Measurements from ENCODE around the gene CCNB1IP1. TPM values are rescaled to one million over a fixed set of nuclear protein-coding genes. Genes with fewer than 3 reads are reported as not detected.
"Not testable (repeated sequence)": the region's sequence is repeated elsewhere in the genome, so short reads cannot be mapped to it uniquely, and the experiment has no call there.

CCNB1IP1 gene
- total RNA-seq, 1 experiment from 2014 or later: 92.0 TPM

GRCh38 chr14:20332431-20332787 is 670 bp downstream of the CCNB1IP1 start:
- no peak for DNase-seq (ENCODE audit: low spot score)

GRCh38 chr14:20331053-20331613 is 1.9 kb downstream of the CCNB1IP1 start:
- no peak for DNase-seq (ENCODE audit: low spot score)

DNA sequence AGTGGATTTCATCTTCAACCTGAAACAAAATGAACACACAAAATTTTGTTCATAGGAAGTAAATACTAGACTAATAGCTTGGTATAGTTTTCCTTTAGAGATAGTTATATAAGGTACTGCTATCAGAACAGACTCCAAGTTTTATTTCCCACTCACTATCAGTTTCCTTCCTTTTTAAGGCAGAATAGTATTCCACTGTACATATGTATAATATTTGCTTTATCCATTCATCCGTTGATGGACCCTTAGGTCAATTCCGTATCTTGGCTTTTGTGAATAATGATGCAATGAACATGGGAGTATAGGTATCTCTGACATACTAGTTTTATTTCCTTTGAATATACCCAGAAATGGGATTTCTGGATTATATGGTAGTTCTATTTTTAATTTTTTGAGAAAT is 3.7 kb downstream of the CCNB1IP1 start:
- DNase-seq (ENCODE audit: low spot score): no peak

GRCh38 chr14:20328705-20329104 is 4.4 kb downstream of the CCNB1IP1 start:
- no peak for DNase-seq (ENCODE audit: low spot score)

GRCh38 chr14:20327005-20327869 is 5.8 kb downstream of the CCNB1IP1 start:
- DNase-seq (ENCODE audit: low spot score): peak; percentile 55

GRCh38 chr14:20317720-20318119 is 15.4 kb downstream of the CCNB1IP1 start:
- DNase-seq (ENCODE audit: low spot score): no peak

GRCh38 chr14:20314026-20314425 is 19.1 kb downstream of the CCNB1IP1 start:
- no peak for DNase-seq (ENCODE audit: low spot score)

GRCh38 chr14:20306079-20306423 is 27.0 kb downstream of the CCNB1IP1 start:
- no peak for DNase-seq (ENCODE audit: low spot score)

DNA sequence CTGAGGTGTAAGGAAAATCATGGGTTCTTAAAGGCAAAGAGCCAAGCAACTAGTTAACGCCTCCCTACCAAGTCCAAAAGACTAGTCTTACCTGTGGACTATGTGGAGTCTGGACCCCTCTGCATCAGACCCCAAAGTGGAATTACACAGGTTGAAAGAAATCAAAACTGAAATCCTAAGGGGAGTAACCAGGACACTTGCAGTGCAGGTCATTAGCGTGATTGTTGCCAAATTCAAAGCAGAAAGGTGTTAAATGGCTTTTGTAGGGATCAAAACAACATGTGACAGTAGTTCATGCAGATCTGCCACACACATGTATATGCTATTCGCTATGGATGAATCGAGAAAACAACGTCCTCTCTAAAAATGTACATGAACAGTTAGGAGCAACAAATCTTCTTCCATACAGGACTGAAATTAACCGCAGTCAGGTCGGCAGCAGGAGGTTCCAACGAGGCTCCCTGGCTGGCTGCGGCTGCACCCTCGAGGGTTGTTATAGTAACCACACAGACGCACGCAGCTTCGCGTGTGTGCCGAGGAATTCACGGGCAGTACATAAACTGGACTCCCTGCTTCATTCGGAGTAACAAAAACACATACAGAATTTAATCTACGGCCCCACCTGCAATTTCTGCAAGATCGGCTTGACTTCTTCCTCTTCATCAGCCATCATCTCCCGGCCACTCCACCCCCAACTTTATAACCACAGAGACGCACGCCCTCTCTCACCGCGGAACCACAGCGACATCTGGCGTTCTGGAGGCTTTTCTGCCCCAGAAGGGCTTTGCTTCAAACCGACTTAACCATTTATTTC is 27.6 kb downstream of the CCNB1IP1 start, which contains the start of gene TTC5:
TTC5 (minus strand) TSS at position 687 of the 814 bp plus-strand sequence; CDS start at position 673, 14 bp downstream.
- DNase-seq (ENCODE audit: low spot score): peak; percentile 75

DNA sequence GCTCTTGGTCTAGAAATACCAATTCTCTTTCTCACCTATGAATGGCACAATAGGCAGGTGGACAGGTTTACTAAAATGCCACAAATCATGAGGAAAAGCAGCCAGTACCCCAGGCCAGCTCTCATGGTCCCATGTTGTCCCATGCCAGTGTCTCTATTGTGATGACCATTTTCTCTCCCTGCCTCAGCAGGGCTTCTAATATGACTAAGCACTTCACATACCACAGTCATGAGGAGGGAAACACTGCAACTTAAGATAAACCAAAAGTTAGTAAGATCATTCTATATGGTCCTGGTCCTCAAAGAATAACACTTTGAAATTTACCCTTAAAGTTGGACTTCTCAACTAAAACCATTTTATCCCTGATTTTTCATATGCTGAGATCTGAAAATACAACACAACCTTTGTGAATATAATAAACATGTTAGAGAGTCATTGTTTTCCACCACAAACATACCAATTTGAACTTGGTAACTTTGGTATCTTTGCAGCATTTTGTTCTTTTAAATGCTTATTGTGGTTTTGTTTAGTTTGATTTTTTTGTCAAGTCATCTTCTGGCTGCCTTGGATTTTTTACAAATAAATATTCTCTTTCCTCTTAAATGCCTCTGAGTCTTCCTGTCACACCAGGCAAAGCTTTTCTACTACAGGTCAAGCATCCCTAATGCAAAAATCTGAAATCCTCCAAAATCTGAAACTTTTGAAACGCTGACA is 30.9 kb downstream of the CCNB1IP1 start:
- DNase-seq (ENCODE audit: low spot score): peak; percentile 15

DNA sequence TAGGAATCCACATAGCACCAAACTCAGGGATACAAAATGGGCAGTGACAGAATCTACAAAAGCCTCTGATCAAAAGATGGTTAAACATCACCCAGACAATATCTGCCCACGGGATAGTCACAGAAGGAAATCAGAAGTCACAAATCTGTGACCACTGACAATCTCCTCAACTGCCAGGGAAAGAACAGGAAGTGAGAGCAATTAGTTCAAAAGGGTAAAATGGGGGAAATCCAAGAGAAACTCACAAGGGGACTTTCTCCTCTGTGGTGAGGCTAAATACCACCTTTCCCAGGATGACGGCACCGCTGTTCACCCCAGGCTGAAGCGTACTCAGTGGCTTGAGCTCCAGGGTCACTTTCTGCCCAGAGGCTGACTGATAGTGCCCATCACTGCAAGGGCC is 38.0 kb downstream of the CCNB1IP1 start:
- no peak for DNase-seq (ENCODE audit: low spot score)

DNA sequence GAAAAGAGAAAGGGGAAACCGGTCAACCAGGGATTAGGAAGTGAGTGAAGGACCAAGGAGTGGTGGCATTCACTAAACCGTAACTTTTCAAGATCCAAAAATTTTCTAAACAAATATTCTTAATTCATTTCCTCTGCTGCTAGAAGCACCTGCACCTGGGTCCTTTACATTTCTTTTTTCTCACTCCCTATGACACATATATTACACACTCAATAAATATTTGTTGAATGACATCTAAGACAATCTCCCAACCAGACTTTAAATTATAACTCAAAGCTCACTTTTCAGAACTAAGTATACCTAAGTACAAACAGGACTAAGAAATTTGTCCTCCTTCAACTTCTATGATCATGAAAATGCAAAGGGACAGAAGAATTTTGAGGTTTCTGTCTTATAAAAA is 38.4 kb downstream of the CCNB1IP1 start:
- DNase-seq (ENCODE audit: low spot score): no peak

- DNase-seq (ENCODE audit: low spot score): not testable (repeated sequence)
Measured at GRCh38 chr14:20281998-20282397, 51.1 kb downstream of the CCNB1IP1 start.

DNA sequence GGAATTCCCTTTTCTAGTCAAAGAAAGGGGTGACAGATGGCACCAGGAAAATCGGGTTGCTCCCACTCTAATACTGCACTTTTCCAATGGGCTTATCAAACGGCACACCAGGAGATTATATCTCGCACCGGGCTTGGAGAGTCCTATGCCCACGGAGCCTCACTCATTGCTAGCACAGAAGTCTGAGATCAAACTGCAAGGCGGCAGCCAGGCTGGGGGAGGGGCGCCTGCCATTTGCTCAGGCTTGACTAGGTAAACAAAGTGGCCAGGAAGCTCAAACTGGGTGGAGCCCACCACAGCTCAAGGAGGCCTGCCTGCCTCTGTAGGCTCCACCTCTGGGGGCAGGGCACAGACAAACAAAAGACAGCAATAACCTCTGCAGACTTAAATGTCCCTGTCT is 52.8 kb downstream of the CCNB1IP1 start:
- DNase-seq (ENCODE audit: low spot score): not testable (repeated sequence)

GRCh38 chr14:20278414-20278813 is 54.7 kb downstream of the CCNB1IP1 start:
- peak; percentile 30 for DNase-seq (ENCODE audit: low spot score)

GRCh38 chr14:20277409-20277808 is 55.7 kb downstream of the CCNB1IP1 start:
- no peak for DNase-seq (ENCODE audit: low spot score)

- DNase-seq (ENCODE audit: low spot score): no peak
Measured at GRCh38 chr14:20274062-20274461, 59.0 kb downstream of the CCNB1IP1 start.

GRCh38 chr14:20264361-20264760 is 68.7 kb downstream of the CCNB1IP1 start:
- DNase-seq (ENCODE audit: low spot score): peak; percentile 17

DNA sequence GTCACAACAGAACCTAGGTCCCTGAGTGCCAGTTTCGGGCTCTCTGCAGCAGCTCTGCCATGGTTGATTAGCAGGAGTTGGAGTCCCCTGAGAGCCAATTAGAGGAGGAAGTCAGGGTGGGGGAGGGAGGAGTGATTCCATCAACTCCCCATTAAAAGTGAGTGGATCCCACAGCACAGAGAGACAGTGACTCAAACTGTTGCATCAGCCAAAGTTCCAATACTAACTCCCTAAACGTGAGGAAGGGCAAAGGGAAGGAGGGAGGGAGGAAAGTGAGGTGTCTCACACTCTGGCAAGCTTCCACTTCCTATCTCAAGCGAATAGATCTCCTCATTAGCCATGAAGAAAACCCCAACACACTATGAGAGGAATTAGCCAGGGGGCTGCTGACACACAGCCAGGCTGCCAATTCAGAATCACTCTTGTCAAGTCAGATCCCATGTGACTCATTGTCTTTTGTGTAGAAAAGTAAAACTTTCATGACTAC is 70.4 kb downstream of the CCNB1IP1 start:
- DNase-seq (ENCODE audit: low spot score): peak; percentile 58
